MM.1S (cell line): ENCODE data around the gene MAP3K20.

ENCODE experiments used
- CTCF ChIP-seq: fragments of 300-600 bp; sonication (generic); IDR thresholded peaks from 2 replicates; pipeline ENCODE4 v1.5.1; 2016; ENCODE audit warnings: antibody characterized with exemption, low read length, mixed read lengths
- EZH2 ChIP-seq: fragments of 300-600 bp; sonication (generic); optimal IDR thresholded peaks from 2 replicates; pipeline ENCODE3; 2017; ENCODE audit warnings: low read depth, mild to moderate bottlenecking, antibody characterized with exemption, low read length, mixed read lengths
- EZH2phosphoT487 ChIP-seq: fragments of 300-600 bp; sonication (generic); IDR thresholded peaks from 2 replicates; pipeline ENCODE4 v1.6.1; 2018; ENCODE audit warnings: antibody characterized with exemption, low read length

DNA sequence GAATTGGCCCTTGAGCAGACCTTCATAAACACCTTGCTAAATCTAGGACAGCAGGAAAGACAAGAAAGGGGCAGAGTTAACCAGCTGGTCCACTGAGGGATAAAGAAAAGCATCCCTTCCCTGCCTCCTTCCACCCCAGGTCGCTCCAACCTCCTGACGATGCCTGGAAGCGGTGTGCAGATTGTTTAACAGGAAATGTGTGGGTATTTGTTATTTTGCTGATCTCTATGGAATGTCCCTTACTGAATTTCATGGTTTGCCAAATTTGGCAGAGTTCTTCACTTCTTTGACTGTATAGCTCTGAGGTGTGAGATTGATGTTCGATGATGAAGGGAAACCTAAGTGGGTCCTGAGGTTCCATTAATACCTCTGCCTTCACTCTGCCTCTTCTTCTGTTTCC, 72.9 kb downstream of the MAP3K20 start:
- TF ChIP-seq CTCF = no peak
- TF ChIP-seq EZH2 = no peak
- no peak for TF ChIP-seq EZH2phosphoT487
